ENCODE measurements around the gene C1QTNF6.

C1QTNF6 gene

DNA sequence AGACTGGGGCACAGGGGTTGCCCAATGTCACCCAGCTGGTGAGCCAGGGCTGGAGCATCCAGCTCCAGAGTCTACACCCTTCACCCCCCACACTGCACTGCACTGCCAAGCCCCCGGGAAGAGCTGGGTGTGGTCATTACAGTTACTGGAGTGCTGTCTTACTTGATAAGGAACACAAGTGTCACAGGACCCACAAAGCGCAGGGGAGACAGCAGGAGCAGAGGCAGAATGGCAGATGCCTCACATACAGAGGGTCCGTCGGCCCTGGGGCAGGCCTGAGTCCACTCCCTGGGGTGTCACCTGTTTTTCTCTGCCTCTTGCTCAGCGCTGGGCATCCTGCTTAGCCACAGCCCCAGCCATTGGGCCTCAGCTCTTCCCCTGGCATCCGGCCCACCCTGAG lies 46.1 kb downstream of the C1QTNF6 start:
- no peak for DNase-seq (ENCODE audit: low spot score)

DNA sequence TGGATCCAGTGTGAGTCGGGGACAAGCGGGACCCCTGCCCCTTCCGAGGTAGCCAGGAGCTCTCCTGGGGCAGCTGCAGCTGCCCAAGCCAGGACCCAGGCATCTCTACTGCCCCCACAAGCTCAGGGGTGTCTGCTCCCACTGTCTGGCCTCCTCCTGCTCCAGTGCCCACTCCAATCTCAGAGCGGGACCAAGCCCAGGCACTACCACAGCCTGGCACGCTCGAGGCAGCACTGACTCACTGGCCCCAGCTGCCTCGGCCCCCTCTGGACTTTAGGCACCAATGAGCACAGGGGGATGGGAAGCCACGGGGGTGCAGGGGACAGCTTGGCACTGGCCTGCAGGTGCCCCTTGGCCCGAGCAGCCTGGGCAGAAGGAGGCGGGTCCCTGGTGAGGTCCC lies 46.6 kb downstream of the C1QTNF6 start:
- peak; percentile 8 for DNase-seq (ENCODE audit: low spot score)

DNA sequence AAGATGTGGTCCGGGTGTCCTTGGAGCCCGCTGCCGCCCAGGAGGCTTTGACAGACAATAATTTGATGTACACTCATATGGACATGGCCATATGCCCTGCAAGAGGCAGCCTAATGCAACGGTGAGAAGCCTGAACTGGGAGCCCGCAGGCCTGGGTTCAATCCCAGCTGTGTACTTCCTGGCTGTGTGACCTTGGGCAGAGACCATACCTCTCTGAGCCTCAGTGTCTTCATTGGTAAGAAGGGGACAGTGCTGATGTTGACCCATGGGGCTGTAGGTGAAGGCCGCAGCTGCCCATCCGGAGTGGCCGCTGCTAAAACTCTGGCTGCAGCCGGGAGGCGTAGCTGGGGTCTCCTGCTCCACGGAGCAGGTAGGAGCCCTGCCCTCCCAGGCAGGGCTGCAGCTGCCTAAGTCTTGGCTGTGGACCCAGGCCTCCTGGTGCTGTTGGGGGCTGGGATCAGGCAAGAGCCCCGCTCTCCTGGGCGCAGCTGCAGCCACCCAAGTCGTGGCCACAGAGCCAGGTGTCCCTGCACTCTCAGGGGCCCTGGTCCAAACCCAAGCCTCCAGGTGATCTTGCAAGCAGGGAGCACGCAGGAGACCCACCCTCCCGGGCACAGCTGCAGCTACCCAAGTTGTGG lies 47.2 kb downstream of the C1QTNF6 start:
- DNase-seq (ENCODE audit: low spot score): no peak

DNA sequence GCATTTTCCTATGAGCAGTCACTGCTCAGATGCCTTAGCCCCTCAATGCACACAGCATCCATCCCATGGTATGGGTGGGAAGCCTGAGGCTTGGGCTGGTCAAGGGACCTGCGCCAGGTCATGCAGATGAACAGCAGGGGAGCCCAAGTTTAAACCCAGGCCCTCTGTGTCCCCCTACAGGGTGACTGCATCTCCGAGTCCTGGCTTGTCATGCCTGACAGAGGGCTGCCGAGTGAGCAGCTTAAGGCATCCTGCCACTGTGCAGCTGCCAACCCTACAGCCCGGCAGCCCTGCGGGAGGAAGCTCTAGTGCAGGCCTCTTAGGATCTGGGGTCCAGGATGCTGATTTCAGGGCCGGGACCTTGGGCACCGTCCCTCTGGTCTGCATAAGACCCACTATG lies 48.3 kb downstream of the C1QTNF6 start:
- no peak for DNase-seq (ENCODE audit: low spot score)

DNA sequence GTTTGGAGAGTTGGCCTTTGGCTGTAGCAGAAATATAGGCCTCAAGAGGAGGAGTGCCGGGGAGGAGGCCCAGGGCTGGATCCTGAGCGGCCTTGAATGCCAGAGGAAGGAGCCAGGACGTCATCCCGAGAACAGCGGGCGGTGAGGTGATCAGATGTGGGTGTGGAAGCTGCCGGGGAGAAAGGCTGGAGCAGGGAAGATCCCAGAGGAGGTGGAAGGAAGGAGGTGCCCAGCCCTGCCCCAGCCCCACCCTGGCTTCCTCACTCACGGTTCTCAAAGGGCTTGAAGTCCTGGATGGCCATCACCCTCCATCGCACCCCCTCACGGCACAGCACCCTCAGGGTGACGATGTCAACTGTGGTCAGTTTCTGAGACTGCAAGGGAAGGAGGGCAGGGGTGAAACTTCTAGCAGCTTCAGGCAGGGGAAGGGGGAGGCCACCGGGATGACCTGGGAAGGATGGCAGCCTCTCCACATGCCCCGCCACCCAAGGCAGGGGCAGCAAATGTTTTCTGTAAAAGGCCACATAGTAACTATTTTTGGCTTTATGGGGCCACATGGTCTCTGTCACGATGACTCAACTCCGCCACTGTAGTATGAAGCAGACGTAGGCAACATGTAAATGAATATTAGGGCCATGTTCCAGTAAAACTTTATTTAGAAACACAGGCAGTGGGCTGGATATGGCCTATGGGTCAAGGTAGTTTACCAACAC lies 49.0 kb downstream of the C1QTNF6 start:
- DNase-seq (ENCODE audit: low spot score): no peak

DNA sequence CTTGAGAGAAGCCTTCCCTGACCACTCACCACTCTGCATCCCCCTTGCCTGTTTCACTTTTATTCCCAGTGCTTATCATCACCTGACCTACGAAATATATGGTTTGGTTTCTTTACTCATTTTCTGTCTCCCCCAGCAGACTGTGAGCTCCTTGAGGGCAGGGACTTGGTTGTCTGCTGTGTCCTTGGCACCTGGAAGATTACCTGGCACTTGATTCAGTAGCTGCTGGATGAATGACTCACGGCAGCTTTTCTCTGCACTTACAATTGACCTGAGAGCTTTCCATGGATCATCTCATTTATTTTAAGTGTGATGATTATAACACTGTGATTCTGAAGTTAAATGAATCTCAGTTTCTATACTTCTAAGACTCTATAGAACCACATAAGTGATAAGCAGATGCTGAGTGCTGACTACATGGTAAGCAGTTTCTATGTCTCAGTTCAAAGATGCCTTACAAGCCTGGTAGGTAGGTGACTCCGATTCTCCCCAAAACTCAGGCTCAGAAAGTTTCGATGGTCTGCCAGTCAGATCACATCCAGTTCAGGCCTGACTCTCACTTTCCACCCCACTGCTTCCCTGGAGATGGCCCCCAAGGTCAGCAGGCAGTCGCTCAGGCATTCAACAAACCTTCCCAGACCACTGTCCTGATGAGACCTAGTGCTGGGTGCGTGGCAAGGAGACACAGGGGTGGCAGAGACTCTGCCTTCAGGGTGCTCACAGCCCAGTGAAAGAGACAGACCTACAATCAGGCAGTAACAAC lies 50.0 kb downstream of the C1QTNF6 start:
- peak; percentile 5 for DNase-seq (ENCODE audit: low spot score)

DNA sequence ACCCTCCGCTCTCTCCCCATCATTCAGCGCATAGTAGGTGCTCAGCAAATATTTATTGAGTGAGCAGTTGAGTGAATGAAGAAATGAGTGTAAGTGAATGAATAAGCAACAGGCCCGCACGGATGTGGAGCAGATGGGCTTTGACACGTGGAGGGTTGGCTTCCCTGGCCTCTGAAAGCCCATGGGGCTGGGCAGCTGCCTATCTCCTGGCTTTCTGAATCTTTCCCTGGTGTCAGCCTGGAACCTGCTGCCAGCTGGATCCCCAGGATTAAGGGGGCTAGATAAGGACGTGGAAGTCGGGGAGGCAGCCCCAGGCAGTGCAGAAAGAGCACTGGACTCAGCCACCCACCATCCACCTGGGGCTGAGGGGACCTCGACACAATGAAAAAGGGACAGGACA lies 50.9 kb downstream of the C1QTNF6 start:
- DNase-seq (ENCODE audit: low spot score): no peak

DNA sequence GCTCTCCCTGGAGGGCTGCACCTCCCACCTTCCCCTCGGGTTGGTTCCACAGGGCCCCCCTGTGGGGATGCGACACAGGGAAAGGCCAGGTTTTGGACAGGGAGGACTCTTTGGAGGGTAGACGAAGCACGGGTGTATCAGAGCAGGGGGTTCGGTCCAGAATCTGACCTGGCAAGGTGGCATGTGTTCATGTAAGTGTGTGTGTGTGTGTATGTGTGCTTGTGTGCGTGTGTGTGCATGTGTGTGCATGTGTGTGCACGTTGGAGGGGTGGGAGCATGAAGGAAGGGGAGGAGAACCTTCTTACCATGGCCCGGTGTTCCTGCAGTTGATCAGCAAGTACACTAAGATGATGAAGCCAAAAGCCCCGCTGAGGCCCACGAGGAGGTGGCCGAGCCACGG lies 53.0 kb downstream of the C1QTNF6 start:
- DNase-seq (ENCODE audit: low spot score): no peak

DNA sequence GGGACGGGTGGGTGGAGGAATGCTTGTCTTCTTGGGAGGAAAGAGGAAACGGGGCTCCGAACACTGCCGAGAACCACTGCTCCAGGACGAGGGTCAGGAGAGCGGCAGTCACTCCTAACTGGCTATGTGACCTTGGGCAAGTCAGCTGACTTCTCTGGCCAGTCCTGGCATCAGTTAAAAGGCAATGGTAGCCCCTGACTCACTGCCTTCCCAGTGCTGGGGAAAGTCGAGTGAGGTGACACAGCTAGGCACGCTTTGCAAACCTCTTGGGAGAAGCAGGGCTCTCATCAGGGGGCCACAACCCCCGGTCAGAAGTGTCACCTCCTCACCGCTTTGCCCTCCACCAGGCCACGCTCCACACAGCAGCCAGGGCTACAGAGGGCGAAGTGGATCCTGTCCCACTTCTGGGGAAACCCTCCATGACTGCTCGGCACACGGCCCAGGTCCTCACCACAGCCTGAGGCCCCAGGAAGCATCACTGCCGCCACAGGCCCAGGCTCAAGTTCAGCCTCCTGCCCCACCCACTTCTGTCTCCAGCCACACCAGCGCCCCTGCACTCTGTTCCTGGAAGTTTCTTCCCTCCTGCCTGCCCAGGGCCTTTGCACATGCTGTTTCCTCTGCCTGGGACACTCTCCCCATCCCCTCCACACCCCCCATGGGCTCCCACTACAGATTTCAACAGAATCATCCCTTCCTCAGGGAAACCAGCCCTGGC lies 54.6 kb downstream of the C1QTNF6 start:
- DNase-seq (ENCODE audit: low spot score): no peak

DNA sequence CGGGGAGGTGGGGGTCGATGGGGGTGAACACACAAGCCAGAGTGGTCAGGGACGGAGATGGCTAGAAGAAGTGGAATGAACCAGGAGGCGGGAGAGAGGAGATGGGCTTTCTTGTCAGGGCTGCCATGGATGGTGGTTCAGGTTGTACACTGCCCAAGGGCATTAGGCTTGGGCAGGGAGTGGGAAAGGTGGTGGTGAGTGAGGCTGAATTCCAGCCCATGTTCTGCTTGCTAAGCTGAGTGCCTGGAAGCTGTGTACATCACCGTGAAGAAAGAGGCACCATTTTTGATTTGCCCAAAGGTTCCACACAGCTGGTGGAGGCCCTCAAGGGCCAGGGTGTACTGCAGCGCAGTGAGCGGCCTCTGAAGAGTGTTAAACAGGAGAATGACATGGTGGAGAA lies 55.3 kb downstream of the C1QTNF6 start:
- no peak for DNase-seq (ENCODE audit: low spot score)
